OCI-M1 (cell line): ENCODE results near the gene TPGS1.
"Not testable (repeated sequence)": the region's sequence is repeated elsewhere in the genome, so short reads cannot be mapped to it uniquely, and the experiment has no call there.

Experiments
- DNase-seq: peaks from one replicate; lab custom pipeline; 2025; lab: John Stamatoyannopoulos, UW

TPGS1 gene

DNA sequence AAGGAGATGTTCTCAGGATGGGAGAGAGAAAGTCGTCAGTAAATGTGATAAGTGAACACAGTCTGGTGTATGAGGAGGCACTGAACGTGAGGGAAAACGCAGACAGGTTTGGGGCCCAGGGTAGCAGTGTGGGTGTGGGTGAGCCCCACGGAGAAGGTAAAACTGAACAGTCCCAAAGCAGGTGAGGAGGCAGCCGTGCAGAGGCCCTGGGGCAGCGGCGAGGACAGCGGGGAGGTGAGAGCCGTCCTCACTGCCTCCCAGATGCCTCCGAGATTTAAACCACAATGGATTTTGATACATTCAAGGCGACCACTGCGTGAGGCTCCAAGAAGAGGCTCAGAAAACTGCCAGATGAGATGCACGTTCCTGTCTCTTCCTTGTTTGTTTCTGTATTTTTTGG is 31.9 kb upstream of the TPGS1 start:
- DNase-seq = no peak

DNA sequence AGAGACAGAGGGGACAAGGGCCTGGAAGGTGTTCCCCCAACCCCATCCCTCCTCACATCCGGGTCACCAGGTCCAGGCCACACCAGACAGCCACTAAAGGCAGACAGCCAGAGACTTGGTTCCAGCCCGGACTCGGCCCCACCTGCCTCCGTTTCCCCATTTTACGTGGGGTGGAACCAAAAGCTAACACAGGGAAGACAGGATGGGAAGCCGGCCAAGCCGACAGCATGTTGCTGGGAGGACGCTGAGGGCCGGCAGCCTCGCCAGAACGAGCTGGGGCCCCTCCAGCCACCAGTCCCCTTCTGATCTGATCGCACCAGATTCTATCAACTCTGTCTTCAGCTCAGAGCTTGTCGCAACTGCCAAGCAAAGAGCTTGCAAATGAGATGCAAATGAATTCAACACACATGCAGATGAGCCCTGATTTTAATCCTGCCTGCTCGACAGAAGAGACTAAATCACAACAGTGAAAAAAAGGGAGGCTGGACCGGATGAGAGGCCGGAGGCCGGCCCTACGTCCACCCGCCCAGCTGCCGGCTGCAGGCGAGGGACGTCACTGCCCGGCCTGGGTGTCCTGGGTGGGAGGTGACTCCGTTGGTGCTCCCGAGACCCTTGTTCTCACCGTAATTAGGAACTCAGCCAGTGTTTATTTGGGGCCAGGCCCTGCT is 28.9 kb upstream of the TPGS1 start:
- no peak for DNase-seq

DNA sequence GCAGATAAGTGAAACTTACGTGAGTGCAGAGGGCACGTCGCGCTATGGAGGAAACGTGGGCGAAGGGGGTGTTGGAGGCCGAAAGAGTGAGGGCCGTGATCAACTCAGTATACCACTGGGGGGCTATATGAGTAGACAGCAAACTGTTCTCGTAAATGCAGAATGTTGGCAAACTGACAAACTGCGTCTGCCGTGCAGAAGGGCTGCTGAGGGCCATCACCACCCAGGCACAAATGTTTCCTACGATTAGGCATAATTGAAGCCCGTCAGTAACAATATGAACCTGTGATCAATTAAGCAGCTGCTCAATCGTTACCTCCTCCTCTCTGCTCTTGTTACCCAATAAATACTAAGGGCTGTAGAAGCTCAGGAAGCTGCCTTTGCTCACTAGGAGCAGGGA is 28.3 kb upstream of the TPGS1 start:
- DNase-seq = no peak

DNA sequence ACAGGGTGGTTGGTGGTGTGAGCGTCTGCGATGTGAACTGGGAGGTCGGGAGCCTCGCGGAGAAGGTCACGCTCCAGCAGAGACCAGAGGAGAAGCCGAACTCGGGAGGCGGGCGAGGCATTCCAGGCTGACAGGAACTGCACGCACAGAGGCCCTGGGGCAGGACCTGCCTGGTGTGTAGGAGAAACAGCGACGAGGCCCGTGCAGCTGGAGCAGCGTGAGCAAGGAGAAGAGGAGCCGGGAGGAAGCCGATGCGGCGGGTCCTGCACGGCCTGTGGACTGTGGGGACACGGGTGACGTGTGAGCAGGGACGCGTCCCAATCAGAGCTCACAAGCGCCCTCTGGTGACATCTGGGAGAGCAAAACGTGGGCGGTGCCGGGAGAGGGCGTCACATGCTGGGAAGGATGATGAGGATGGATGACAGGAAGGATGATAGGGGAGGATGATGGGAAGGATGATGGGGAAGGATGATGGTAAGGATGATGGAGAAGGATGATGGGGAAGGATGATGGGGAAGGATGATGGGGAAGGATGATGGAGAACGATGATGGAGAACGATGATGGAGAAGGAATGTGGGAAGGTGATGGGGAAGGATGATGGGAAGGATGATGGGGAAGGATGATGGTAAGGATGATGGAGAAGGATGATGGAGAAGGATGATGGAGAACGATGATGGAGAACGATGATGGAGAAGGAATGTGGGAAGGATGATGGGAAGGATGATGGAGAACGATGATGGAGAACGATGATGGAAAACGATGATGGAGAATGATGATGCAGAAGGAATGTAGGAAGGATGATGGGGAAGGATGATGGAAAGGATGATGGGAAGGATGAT is 27.1 kb upstream of the TPGS1 start:
- peak; percentile 38 for DNase-seq

DNA sequence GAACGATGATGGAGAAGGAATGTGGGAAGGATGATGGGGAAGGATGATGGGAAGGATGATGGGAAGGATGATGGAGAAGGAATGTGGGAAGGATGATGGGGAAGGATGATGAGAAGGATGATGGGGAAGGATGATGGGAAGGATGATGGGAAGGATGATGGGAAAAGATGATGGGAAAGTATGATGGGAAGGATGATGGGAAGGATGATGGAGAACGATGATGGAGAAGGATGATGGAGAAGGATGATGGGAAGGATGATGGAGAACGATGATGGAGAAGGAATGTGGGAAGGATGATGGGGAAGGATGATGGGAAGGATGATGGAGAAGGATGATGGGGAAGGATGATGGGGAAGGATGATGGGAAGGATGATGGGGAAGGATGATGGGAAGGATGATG is 26.2 kb upstream of the TPGS1 start:
- not testable (repeated sequence) for DNase-seq

DNA sequence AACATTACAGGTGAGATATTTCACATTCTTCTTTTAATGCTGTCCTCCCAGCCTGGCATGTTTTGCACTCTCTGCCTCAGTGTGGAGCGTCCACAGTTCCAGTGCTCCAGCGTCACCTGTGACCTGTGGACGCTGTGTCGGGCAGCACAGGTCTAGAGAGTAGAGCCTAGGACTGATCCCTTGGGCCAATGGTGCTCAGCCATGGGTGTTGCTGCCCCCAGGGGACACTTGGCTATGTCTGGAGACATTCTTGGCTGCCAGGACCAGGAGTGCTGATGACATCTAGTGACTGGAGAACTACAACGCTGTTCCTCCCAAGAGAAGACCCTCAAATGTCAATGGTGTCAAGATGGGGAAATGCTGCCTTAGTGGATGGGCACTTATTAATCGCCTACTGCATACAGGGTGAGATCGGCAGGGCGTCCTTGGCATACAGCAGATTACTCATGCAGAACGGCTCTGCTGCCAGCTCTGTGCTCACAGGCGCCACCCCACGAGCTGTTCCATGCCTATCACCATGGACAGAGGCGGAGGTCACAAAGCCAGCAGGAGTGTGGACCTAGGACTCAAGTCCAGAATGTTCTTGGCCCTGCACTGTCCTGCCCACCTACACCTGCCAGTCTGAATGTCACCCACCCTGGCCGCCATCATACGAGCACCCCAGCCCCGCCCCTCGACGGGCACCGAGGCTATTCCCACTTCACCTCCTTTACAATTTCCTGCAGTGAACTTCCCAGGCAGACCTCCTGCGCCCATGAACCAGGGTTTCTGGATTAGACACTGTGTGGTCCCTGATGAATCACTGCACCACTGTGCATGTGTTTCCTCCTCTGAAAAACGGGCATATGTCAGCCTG is 24.9 kb upstream of the TPGS1 start:
- DNase-seq = peak; percentile 1

DNA sequence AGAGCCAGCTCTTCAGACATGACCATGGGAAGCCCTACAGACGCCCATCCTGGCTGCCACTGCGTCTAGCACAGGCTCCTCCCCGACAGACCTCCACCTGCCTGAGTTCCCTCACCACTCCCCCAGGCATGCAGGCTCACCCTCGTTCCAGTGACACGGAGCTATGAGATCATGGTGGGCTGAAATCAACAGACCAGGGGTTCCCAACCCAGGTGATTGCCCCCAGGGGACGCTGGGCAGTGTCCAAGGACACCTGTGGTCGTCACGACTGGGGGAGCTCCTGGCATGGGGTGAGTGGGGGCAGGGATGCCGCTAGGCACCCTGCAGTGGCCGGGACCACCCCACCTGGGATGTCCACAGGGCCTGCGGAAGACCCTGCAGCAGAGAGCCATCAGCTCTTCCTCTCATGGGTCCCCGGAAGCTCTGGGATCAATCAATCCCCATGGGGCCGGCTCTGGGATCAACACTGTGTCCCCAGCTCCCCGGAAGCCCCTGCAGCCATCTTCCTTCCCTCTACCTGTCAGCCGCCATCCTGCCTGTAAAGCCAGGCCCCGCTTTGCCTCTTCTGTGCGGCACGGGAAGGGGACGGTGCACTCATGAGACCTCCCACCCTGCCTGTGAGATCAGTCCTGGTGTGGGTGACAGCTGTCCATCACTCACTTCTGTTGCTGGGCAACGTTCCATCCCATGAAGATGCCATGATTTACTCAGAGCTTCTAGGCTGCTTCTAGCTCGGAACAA is 23.8 kb upstream of the TPGS1 start:
- no peak for DNase-seq

DNA sequence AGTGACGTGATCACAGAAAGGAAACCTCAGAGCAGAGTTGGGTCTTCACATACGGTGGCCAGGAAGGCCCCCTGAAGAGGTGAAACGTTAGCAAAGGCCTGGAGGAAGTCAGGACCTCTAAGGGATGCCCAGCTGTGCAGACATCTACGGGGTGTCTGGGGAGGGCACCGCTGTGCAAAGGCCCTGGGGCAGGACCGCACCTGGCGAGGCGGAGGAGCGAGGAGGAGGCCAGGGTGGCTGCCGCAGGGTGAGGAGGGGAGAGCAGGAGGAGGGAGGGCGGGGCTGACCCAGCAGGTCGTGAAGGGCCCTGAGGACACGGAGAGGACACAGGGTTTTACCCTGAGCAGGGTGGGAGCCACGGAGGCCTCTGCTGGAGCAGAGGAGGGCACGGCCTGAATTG is 22.8 kb upstream of the TPGS1 start:
- DNase-seq = no peak

DNA sequence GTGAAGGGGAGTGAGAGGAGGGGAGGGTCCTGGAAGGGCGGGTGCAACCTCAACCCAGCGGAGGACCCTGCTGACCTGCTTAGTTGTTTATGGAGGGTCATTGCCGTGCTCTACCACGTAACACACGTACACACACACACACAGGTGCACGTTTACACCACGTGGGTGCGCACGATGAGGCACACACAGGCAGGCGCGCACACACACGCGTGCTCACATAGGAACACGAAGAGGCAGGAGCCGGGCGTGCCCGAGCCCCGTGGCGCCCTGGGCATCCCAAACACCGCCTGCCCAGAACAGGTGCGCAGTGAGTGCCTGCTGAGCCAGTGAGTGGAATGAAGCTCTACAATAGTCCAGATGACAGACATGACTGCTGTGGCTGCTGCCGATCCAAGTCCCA is 22.2 kb upstream of the TPGS1 start:
- DNase-seq = no peak

DNA sequence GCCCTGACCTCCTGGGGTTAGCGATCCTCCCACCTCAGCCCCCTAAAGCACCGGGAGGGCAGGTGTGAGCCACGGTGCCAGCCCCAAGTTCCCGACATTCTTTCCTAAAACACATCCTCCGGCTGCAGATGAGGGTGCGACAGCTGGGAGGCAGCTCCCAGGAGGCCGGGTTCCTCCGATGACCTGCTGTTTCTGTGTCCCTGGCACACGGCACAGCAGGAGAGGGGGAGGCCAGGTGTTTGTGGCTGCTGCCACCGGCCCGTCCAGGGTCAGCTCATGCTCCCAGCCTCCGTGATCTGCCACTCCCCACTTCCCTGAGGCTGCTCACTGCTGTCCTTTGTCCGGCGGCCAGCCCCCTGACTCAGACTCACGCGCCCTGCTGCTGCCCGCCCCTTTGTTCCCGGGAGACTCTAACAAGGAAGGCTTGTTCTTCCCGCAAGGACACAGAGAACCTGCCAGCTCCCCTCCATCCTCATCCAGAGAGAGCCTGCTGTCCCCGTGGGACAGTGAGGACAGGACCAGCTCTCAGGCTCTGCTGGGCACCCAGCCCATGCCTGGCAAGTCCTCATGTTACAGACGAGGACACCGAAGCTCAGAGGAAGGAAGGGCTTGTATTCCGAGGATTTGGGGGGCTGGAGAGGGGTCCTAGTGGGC is 21.6 kb upstream of the TPGS1 start:
- DNase-seq = no peak

DNA sequence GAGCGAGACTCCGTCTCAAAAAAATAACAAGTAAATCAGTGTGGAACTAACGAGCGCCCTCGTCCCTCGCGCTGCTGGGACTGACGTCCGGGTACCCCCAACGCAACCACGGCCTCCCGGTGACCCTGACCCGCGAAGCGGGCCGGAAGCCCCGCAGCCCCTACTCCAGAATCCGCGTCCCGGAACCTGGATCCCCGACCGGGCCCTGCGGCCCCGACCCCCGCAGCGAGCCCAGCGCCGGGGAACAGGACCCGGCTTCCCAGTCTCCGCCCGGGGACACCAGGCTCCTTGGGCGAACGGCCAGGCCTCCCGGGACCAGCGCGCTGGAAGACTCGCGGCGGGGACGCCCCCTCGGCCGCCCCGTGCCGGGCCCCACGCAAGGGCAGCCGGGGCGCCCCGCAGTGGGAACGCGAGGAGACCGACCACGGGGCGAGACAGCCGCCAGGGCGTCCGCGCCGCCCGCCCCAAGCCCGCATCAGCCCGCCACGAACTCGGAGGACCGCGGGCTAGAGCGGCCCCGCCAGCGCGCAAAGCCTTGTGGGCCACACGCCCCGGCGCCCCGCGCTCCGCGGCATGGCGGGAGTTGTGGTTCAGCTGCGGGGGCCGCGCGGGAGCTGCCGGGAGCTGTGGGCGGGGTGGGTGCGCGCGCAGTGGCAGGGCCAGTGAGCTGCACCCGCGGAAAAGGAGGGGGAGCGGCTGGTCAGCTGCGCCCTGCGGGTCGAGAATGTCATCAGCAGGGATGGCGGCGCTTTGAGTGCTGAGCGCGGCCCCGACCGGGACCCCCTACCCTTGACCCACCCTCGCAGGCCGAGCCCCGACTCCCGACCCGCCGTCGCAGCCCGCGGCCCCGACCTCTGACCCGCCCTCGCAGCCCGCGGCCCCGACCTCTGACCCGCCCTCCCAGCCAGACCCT is 18.5 kb upstream of the TPGS1 start:
- DNase-seq = peak; percentile 94

DNA sequence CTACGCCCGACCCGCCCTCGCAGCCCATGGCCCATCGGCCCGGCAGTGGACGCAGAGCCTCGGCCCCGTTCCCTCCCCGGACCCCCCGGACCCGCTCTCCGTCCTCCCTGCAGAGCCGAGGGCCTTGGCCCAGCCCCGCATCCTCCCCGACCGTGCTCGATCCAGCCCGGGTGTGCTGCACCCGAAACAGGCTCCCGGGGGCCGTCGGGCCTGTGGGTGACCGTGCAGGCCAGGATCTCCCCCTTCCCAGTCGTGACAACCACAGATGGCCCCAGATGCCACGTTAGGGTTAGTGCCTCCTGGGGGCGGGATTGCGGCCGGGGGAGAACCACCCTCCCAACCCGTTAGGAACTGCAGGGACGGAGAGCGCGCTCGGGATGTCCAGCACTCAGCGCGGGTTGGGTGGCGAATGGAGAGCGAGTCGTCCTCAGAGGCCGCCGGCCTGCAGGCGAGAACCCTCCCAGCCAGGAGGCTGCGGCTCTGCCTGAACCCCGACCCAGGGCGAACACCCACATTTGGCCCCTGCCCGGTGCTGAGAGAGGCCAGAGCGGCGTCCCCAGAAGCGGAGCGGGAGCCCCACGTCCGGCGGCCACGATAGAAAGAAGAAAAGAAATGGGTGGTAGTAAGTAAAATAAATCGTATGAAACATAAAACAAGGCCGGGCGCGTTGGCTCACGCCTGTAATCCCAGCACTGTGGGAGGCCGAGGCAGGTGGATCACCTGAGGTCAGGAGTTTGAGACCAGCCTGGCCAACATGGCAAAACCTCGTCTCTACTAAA is 17.7 kb upstream of the TPGS1 start:
- no peak for DNase-seq

DNA sequence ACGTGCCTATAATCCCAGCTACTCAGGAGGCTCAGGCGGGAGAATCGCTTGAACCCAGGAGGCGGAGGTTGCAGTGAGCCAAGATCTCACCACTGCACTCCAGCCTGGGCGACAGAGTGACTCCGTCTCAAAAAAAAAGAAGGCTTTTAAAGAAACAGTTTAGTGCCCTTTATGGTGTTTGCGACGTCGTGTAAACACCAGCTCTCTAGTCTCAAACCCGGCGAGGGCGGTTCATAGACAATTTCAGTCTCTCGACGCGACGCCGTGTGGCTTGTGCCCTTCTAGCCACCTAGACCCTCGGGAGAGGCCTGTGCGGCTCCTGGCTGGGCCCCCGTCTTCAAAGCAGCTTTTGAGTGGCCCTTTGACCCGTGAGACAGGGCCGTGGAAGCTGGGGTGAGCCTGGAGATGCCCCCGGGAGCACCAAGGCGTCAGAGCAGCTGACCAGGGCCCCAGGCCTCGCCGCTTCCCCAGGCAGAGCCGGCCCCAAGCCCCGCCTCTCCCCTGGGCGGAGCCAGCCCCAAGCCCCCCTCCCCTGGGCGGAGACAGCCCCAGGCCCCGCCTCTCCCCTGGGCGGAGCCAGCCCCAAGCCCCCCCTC is 16.1 kb upstream of the TPGS1 start:
- DNase-seq = no peak

DNA sequence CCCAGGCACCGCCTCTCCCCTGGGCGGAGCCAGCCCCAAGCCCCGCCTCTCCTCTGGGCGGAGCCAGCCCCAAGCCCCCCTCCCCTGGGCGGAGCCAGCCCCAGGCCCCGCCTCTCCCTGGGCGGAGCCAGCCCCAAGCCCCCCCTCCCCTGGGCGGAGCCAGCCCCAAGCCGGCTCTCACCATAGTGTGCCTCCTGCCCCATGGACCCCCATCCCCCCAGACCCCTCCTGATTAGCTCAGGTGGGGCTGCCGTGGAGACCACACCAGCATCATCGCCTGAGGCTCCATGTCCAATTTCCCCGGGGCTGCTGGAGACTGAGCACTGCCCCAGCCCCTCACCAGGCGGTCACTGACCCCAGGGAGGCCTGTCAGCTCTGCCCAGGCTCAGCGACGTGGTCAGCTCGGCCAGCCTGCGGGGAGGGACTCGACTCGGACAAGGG is 15.2 kb upstream of the TPGS1 start:
- DNase-seq = peak; percentile 3

DNA sequence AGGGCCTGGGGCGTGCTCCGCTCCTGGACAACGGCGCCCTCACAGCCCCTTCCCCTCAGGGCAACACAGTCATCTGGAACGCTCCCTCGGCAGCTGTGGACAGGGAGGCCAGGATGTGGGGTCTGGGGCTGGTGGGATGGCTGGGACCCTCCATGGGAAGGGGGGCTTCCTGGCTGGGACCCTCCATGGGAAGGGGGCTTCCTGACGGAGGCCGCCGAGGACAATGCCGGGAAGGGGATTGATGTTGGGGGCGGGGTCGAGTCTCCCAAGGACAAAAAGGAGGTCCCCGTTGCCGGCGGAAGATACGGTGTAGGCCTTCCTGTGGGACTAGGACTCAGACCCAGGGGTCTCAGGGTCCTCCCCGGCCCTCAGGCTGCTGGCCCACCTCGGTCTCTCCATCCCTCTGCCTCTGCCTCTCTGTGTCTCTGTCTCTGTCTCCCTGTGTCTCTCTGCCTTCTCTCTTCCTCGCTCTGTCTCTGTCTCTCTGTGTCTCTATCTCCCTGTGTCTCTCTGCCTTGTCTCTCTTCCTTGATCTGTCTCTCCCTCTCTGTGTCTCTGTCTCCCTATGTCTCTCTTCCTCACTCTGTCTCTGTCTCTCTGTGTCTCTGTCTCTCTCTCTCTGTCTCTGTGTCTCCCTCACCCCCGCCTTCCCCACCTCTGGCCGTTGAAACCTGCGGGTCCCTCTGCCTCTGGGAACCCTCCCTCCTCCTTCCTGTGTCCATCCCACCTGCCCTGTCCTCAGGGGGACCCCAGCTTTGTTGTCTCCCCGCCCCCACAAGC is 13.7 kb upstream of the TPGS1 start:
- DNase-seq = no peak

DNA sequence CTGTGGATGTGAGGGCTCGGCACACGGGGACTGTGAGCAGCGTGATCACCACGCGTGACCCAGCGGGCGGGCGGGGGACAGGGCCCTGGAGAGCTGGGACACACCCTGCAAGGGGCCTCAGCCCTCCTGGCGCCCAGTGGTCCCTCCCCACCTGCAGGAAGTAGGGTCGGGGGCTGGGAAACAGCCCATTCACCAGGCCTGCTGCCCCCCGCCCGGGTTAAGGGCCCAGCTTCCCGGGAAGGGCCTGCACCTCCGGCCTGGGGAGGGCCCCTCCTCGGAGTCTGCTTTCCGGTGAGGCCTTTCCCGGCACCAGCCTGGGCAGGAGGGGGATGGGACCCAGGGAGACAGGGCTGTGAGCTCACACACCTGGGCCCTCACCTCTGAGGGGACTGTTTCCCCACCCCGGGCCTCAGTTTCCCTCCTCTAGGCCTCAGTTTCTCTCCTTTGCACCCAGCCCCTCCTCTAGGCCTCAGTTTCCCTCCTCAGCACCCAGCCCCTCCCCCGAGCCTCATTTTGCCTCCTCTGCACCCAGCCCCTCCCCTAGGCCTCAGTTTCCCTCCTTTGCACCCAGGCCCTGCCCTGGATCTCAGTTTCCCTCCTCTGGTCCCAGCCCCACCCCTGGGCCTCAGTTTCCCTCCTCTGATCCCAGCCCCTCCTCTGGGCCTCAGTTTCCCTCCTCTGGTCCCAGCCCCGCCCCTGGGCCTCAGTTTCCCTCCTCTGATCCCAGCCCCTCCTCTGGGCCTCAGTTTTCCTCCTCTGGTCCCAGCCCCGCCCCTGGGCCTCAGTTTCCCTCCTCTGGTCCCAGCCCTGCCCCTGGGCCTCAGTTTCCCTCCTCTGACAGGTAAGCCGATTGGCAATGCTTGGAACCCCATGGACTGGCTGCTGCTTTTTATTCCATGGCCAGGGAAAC is 12.9 kb upstream of the TPGS1 start:
- no peak for DNase-seq

DNA sequence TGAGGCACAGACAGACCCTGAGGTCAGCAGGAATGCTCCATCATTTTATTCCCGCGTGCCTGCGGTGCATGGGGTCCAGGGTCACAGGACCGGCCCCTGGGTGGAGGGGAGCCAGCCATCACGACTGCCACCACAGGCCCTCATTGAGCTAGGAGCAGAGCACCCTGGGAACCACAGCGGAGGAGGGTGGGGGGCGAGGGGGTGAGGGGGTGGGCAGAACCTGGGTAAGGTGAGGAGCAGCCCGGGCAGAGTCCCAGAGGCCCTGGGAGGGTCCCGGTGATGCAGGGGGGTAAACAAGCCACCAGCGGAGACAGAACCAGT is 12.3 kb upstream of the TPGS1 start:
- no peak for DNase-seq
